Endothelial cell of umbilical vein (primary cell): ENCODE measurements around the gene CEP85. TPM values are rescaled to one million over a fixed set of nuclear protein-coding genes. Genes with fewer than 3 reads are reported as not detected.

Experiments
- BruUV-seq: library from RNA; stranded (reverse); fragments of 400-500 nt; replicated peaks from 2 replicates; lab custom pipeline; 2021; lab: Mats Ljungman, UMichigan
- CTCF ChIA-PET: fragments of 300-600, 350-600 bp; sonication (Branson Sonifier 250); formaldehyde crosslinking; loops from one replicate; lab custom pipeline; 2021; ENCODE audit warnings: antibody characterized with exemption, inconsistent platforms; lab: Charles Lee
- POLR2A ChIA-PET: fragments of 300-600, 350-600 bp; sonication (Branson Sonifier 250); formaldehyde crosslinking; loops from one replicate; lab custom pipeline; 2021; ENCODE audit warnings: antibody characterized with exemption, inconsistent platforms; lab: Charles Lee
- DNase-seq: peaks from one replicate; pipeline ENCODE4 v3.0.0-alpha.2; 2011; ENCODE audit warnings: low read depth, low spot score
- FAIRE-seq: peaks from 2 replicates; lab custom pipeline; 2011; peaks lifted over from hg19 to GRCh38; lab: Jason Lieb, UNC
- H2AFZ ChIP-seq: 2 replicates; pipeline ENCODE4 v1.6.0; 2012; ENCODE audit warnings: low read depth, low read length, control low read depth, inconsistent platforms
- H3K27ac ChIP-seq: 2 replicates; pipeline ENCODE4 v1.5.1; 2011; ENCODE audit warnings: low read depth, mild to moderate bottlenecking, control low read depth, low read length, moderate library complexity; ENCODE audit not compliant: insufficient read depth
- H3K27me3 ChIP-seq, 2 experiments: 2 replicates each; pipeline versions ENCODE4 v1.6.0 to v1.6.1; 2011; ENCODE audit warnings: low read length in 2 of 2, mixed read lengths in 1 of 2; ENCODE audit not compliant: control insufficient read depth in 2 of 2, insufficient read depth in 2 of 2
- H3K36me3 ChIP-seq, 2 experiments: 2 replicates in 1 of 2; 3 replicates in 1 of 2; pipeline ENCODE4 v1.5.1; 2011; ENCODE audit warnings: low read length in 2 of 2, mild to moderate bottlenecking in 1 of 2, moderate library complexity in 1 of 2; ENCODE audit not compliant: control insufficient read depth in 2 of 2, insufficient read depth in 2 of 2; ENCODE audit errors: extremely low read depth in 1 of 2
- H3K4me1 ChIP-seq: 3 replicates; pipeline ENCODE4 v1.5.1; 2011; ENCODE audit warnings: mild to moderate bottlenecking, low read length; ENCODE audit not compliant: control insufficient read depth, insufficient read depth; ENCODE audit errors: extremely low read depth
- H3K4me2 ChIP-seq: 2 replicates; pipeline ENCODE4 v1.6.1; 2011; ENCODE audit warnings: low read length, control low read depth, mixed read lengths; ENCODE audit not compliant: insufficient read depth
- H3K4me3 ChIP-seq, 3 experiments: fragments of 200-600 bp in 1 of 3; sonication (generic), shearing (Covaris generic) in 1 of 3; replicated peaks in 1 of 3; 2 replicates each; pipeline ENCODE4 v1.5.1; 2011 to 2016; ENCODE audit warnings: control low read depth in 3 of 3, low read length in 3 of 3, mild to moderate bottlenecking in 2 of 3, inconsistent platforms in 1 of 3, low read depth in 1 of 3, moderate library complexity in 1 of 3; ENCODE audit not compliant: insufficient read depth in 1 of 3
- H3K79me2 ChIP-seq: 2 replicates; pipeline ENCODE4 v1.6.0; 2012; ENCODE audit warnings: low read length, inconsistent platforms; ENCODE audit not compliant: control insufficient read depth, insufficient read depth
- H3K9ac ChIP-seq: replicated peaks from 2 replicates; pipeline ENCODE3; 2011; ENCODE audit warnings: low read length, control low read depth; ENCODE audit not compliant: insufficient read depth; ENCODE audit errors: extremely low read depth
- H3K9me1 ChIP-seq: replicated peaks from 3 replicates; pipeline ENCODE4 v1.6.0; 2011; ENCODE audit warnings: mild to moderate bottlenecking, low read length; ENCODE audit not compliant: control insufficient read depth, insufficient read depth; ENCODE audit errors: extremely low read depth
- H3K9me3 ChIP-seq: replicated peaks from 2 replicates; pipeline ENCODE4 v1.5.1; 2012; ENCODE audit warnings: low read length, inconsistent platforms; ENCODE audit not compliant: control insufficient read depth, insufficient read depth
- H4K20me1 ChIP-seq: replicated peaks from 2 replicates; pipeline ENCODE3; 2011; ENCODE audit warnings: mild to moderate bottlenecking, low read length; ENCODE audit not compliant: control insufficient read depth, insufficient read depth; ENCODE audit errors: extremely low read depth
- CTCF ChIP-seq, 2 donors: IDR thresholded peaks; 1 replicate in 1 of 2; 2 replicates in 1 of 2; pipeline ENCODE4 v1.5.1; 2011; ENCODE audit warnings: low read length in 2 of 2, mild to moderate bottlenecking in 2 of 2, moderate library complexity in 2 of 2, control low read depth in 1 of 2, inconsistent platforms in 1 of 2, low read depth in 1 of 2; ENCODE audit not compliant: insufficient read depth in 1 of 2; ENCODE audit errors: extremely low read depth in 1 of 2
- EZH2 ChIP-seq: IDR thresholded peaks from 2 replicates; pipeline ENCODE4 v1.6.1; 2012; ENCODE audit warnings: borderline replicate concordance, low read depth, mild to moderate bottlenecking, moderate library complexity, low read length, inconsistent platforms; ENCODE audit not compliant: severe bottlenecking
- FOS ChIP-seq: IDR thresholded peaks from 2 replicates; pipeline ENCODE4 v1.6.1; 2011; ENCODE audit warnings: mild to moderate bottlenecking, low read length, moderate library complexity, borderline replicate concordance; ENCODE audit not compliant: insufficient read depth
- GATA2 ChIP-seq: IDR thresholded peaks from 2 replicates; pipeline ENCODE4 v1.7.0; 2011; ENCODE audit warnings: low read depth, mild to moderate bottlenecking, moderate library complexity, mixed read lengths, low read length; ENCODE audit not compliant: insufficient read length, insufficient read depth
- JUN ChIP-seq: IDR thresholded peaks from 2 replicates; pipeline ENCODE4 v1.6.1; 2011; ENCODE audit warnings: borderline replicate concordance, low read depth; ENCODE audit not compliant: insufficient read length, insufficient read depth
- MYC ChIP-seq: IDR thresholded peaks from one replicate; pipeline ENCODE4 v1.6.1; 2011; ENCODE audit warnings: mild to moderate bottlenecking, low read depth, low read length
- POLR2A ChIP-seq: IDR thresholded peaks from 2 replicates; pipeline ENCODE4 v1.6.1; 2012; ENCODE audit warnings: low read depth, mild to moderate bottlenecking, control low read depth, low read length
- POLR2AphosphoS5 ChIP-seq: IDR thresholded peaks from 2 replicates; pipeline ENCODE4 v1.6.1; 2012; ENCODE audit warnings: low read depth, mild to moderate bottlenecking, control low read depth, low read length, moderate library complexity; ENCODE audit not compliant: insufficient read depth
- dilution Hi-C: fragments of 300-500 bp; cut with MboI; formaldehyde crosslinking; loops from one replicate; pipeline ENCODE4 v1.15.0; 2019; ENCODE audit warnings: low sequenced_read_pairs; ENCODE audit not compliant: extremely low pct_ligation_motif_present
- intact Hi-C: fragments of 100-400 bp; cut with micrococcal nuclease; formaldehyde crosslinking; loops from one replicate; pipeline ENCODE4 v1.10.0; 2022
- polyA plus RNA-seq, 4 experiments: library from polyadenylated mRNA; depleted of rRNA in 3 of 4; stranded (reverse) in 3 of 4; unstranded in 1 of 4; fragments of >200 nt; gene quantifications; 2 replicates each; pipeline versions ENCODE4 v1.2.1 to v1.2.3, GENCODE V29; 2011 to 2012; ENCODE audit warnings: missing spikeins in 1 of 4
- total RNA-seq: library from RNA; stranded (reverse); gene quantifications from 2 replicates; pipeline ENCODE4 v1.2.3, GENCODE V29; 2021
- TF ChIP-seq, protein P1 (sequence below): IDR thresholded peaks from 2 replicates; pipeline ENCODE4 v1.6.1; 2011; ENCODE audit not compliant: insufficient read depth, insufficient read length

CEP85 gene
- total and polyA plus RNA-seq, 2 donors (not counting 3 experiments of a cell fraction or from before 2014, with no cell fraction given): 15.2 to 17.8 TPM

- POLR2A ChIA-PET: no interaction called here
- dilution Hi-C loops: no loop called here
Observed at GRCh38 chr1:26252718-26253117, 18.7 kb downstream of the CEP85 start.

GRCh38 chr1:26254404-26254803 is 20.4 kb downstream of the CEP85 start:
- Histone ChIP-seq H3K27ac (no peak overlapping the region), H3K9me3 (no peaks in the 10 kb centered on the region), H3K9ac (no peak overlapping the region), H3K4me2 (no peak overlapping the region), H3K4me1 (no peaks in the 10 kb centered on the region), H3K27me3 (no peaks in the 10 kb centered on the region), H2AFZ (no peak overlapping the region), H4K20me1 (no peaks in the 10 kb centered on the region), H3K36me3 (peaks cover 5 to 6% of the 10 kb centered on the region in 2 experiments), H3K4me3 (no peak overlapping the region), H3K79me2 (peaks cover 5% of the 10 kb centered on the region), H3K9me1 (no peaks in the 10 kb centered on the region)
- dilution Hi-C loops (no loop called here), intact Hi-C loops (no loop called here)
- DNase-seq (no peak), FAIRE-seq (no peak)
- CTCF ChIA-PET: interaction anchor here (1.5 kb wide), 1 partner anchor 21 kb away, joined by 5 read pairs; no protein-coding TSS in a partner anchor
- BruUV-seq: no TSS peak
- no peak for TF ChIP-seq MYC
- TF ChIP-seq CTCF (IDR thresholded peaks at IDR 0.05; ENCODE audit: extremely low read depth in 1 of 2, insufficient read depth in 1 of 2, low read depth in 1 of 2, low read length in 2 of 2): no peak
- no peak for TF ChIP-seq POLR2AphosphoS5
- TF ChIP-seq GATA2: no peak
- TF ChIP-seq FOS: no peak
- TF ChIP-seq, protein P1, sequence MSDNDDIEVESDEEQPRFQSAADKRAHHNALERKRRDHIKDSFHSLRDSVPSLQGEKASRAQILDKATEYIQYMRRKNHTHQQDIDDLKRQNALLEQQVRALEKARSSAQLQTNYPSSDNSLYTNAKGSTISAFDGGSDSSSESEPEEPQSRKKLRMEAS: no peak
- no peak for TF ChIP-seq POLR2A
- TF ChIP-seq EZH2: no peak
- TF ChIP-seq JUN: no peak
- POLR2A ChIA-PET: no interaction called here

More at GRCh38 chr1:26252718-26253117, 18.7 kb downstream of the CEP85 start:
- peaks cover 5% of the 10 kb centered on the region for H3K79me2 ChIP-seq
- no peak for TF ChIP-seq EZH2
- no peak for TF ChIP-seq FOS
- TF ChIP-seq MYC: no peak
- no peak for TF ChIP-seq GATA2
- no peak for TF ChIP-seq POLR2AphosphoS5
- TF ChIP-seq POLR2A: no peak
- no peak for TF ChIP-seq JUN
- TF ChIP-seq, protein P1: no peak
- no TSS peak for BruUV-seq
- no peak overlapping the region for H3K27ac ChIP-seq
- H3K4me2 ChIP-seq: no peak overlapping the region
- DNase-seq (no peak), FAIRE-seq (no peak)
- no peaks in the 10 kb centered on the region for H3K9me1 ChIP-seq
- H3K36me3 ChIP-seq: peaks cover 2 to 3% of the 10 kb centered on the region in 2 experiments
- intact Hi-C loops: no loop called here
- no peak overlapping the region for H3K9ac ChIP-seq
- H3K9me3 ChIP-seq: no peaks in the 10 kb centered on the region
- H2AFZ ChIP-seq: no peak overlapping the region
- no peaks in the 10 kb centered on the region for H4K20me1 ChIP-seq
- no peaks in the 10 kb centered on the region for H3K27me3 ChIP-seq
- no peak overlapping the region for H3K4me3 ChIP-seq
- no peaks in the 10 kb centered on the region for H3K4me1 ChIP-seq
- CTCF ChIA-PET: no interaction called here
